Measurements from ENCODE around the gene TFAP2D. TPM values are rescaled to one million over a fixed set of nuclear protein-coding genes. Genes with fewer than 3 reads are reported as not detected.

Gene TFAP2D
- total RNA-seq, 1 donor = not detected

GRCh38 chr6:50762798-50763197, 49.5 kb downstream of the TFAP2D start:
- Histone ChIP-seq H3K36me3 (ENCODE audit: insufficient read depth, low read length) (no peaks in the 10 kb centered on the region), H3K27me3 (ENCODE audit: insufficient read depth, low read length) (no peaks in the 10 kb centered on the region), H3K4me2 (ENCODE audit: insufficient read depth, low read length) (no peak overlapping the region), H3K9me3 (ENCODE audit: low read depth, low read length) (no peaks in the 10 kb centered on the region), H3K4me3 (ENCODE audit: insufficient read depth, low read length) (no peak overlapping the region), H3K4me1 (ENCODE audit: insufficient read depth, low read length) (no peaks in the 10 kb centered on the region), H3K79me2 (ENCODE audit: insufficient read depth, low read length) (no peaks in the 10 kb centered on the region), H2AFZ (ENCODE audit: low read length) (no peak overlapping the region), H3K27ac (ENCODE audit: low read depth, low read length) (no peak overlapping the region), H4K20me1 (ENCODE audit: insufficient read depth, low read length) (no peaks in the 10 kb centered on the region)
- no peak for TF ChIP-seq CTCF (IDR thresholded peaks at IDR 0.05; ENCODE audit: extremely low read depth, low read depth, low read length)
- DNase-seq (ENCODE audit: insufficient read length, low spot score, missing footprints) = no peak

GRCh38 chr6:50778696-50779095, 65.4 kb downstream of the TFAP2D start:
- Histone ChIP-seq H3K9me3 (ENCODE audit: low read depth, low read length) (no peaks in the 10 kb centered on the region), H3K79me2 (ENCODE audit: insufficient read depth, low read length) (no peaks in the 10 kb centered on the region), H3K27ac (ENCODE audit: low read depth, low read length) (no peak overlapping the region), H4K20me1 (ENCODE audit: insufficient read depth, low read length) (no peaks in the 10 kb centered on the region), H3K4me1 (ENCODE audit: insufficient read depth, low read length) (no peaks in the 10 kb centered on the region), H3K4me2 (ENCODE audit: insufficient read depth, low read length) (no peak overlapping the region), H3K4me3 (ENCODE audit: insufficient read depth, low read length) (no peak overlapping the region), H2AFZ (ENCODE audit: low read length) (no peak overlapping the region), H3K27me3 (ENCODE audit: insufficient read depth, low read length) (no peaks in the 10 kb centered on the region), H3K36me3 (ENCODE audit: insufficient read depth, low read length) (no peaks in the 10 kb centered on the region)
- DNase-seq (ENCODE audit: insufficient read length, low spot score, missing footprints) = no peak
- TF ChIP-seq CTCF (IDR thresholded peaks at IDR 0.05; ENCODE audit: extremely low read depth, low read depth, low read length) = no peak

- Histone ChIP-seq H3K27ac (ENCODE audit: low read depth, low read length) (no peak overlapping the region), H2AFZ (ENCODE audit: low read length) (no peak overlapping the region), H3K4me3 (ENCODE audit: insufficient read depth, low read length) (no peak overlapping the region), H3K4me1 (ENCODE audit: insufficient read depth, low read length) (no peaks in the 10 kb centered on the region), H3K36me3 (ENCODE audit: insufficient read depth, low read length) (no peaks in the 10 kb centered on the region), H3K9me3 (ENCODE audit: low read depth, low read length) (no peaks in the 10 kb centered on the region), H3K27me3 (ENCODE audit: insufficient read depth, low read length) (no peaks in the 10 kb centered on the region), H4K20me1 (ENCODE audit: insufficient read depth, low read length) (no peaks in the 10 kb centered on the region), H3K4me2 (ENCODE audit: insufficient read depth, low read length) (no peak overlapping the region), H3K79me2 (ENCODE audit: insufficient read depth, low read length) (no peaks in the 10 kb centered on the region)
- TF ChIP-seq CTCF (IDR thresholded peaks at IDR 0.05; ENCODE audit: extremely low read depth, low read depth, low read length) = no peak
- DNase-seq (ENCODE audit: insufficient read length, low spot score, missing footprints) = no peak
These were observed 67.1 kb downstream of the TFAP2D start for GRCh38 chr6:50780382-50780781.

GRCh38 chr6:50785921-50786320, 72.6 kb downstream of the TFAP2D start:
- no peaks in the 10 kb centered on the region for H3K9me3 ChIP-seq (ENCODE audit: low read depth, low read length)
- no peak for DNase-seq (ENCODE audit: insufficient read length, low spot score, missing footprints)
- no peaks in the 10 kb centered on the region for H3K79me2 ChIP-seq (ENCODE audit: insufficient read depth, low read length)
- H3K27me3 ChIP-seq (ENCODE audit: insufficient read depth, low read length) = no peaks in the 10 kb centered on the region
- H3K27ac ChIP-seq (ENCODE audit: low read depth, low read length) = no peak overlapping the region
- H4K20me1 ChIP-seq (ENCODE audit: insufficient read depth, low read length) = no peaks in the 10 kb centered on the region
- no peak overlapping the region for H2AFZ ChIP-seq (ENCODE audit: low read length)
- no peaks in the 10 kb centered on the region for H3K4me1 ChIP-seq (ENCODE audit: insufficient read depth, low read length)
- H3K36me3 ChIP-seq (ENCODE audit: insufficient read depth, low read length) = no peaks in the 10 kb centered on the region
- no peak overlapping the region for H3K4me2 ChIP-seq (ENCODE audit: insufficient read depth, low read length)
- H3K4me3 ChIP-seq (ENCODE audit: insufficient read depth, low read length) = no peak overlapping the region
- TF ChIP-seq CTCF (IDR thresholded peaks at IDR 0.05; ENCODE audit: extremely low read depth, low read depth, low read length) = no peak
